ENCODE data around the gene BICDL2. TPM values are rescaled to one million over a fixed set of nuclear protein-coding genes. Genes with fewer than 3 reads are reported as not detected.

Gene BICDL2
- total and polyA plus RNA-seq, 2 of the 8 experiments (the other 6 are each of a cell fraction or from before 2014, with no cell fraction given), result 7.3 to 15.9 TPM

DNA sequence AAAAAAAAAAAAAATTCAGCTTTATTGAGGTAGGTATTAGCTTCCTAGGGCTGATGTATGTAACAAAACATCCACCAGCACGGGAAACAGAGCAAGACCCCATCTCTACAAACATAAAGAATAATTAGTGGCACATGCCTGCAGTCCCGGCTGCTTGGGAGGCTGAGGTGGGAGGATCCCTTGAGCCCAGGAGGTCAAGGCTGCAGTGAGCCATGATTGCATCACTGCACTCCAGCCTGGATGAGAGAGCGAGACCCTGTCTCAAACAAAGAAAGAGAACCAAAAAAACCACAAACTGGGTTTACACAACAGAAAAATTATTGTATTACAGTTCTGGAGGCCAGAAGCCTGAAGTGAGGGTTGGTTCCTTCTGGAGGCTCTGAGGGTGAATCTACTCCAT is 5.6 kb upstream of the BICDL2 start:
- no peak overlapping the region for H2BK5ac ChIP-seq (ENCODE audit: low read depth, low read length)
- no peak overlapping the region for H4K8ac ChIP-seq (ENCODE audit: extremely low read depth, insufficient read depth, low read length)
- no peak overlapping the region for H2BK120ac ChIP-seq (replicated peaks; ENCODE audit: low read depth, low read length)
- H4K91ac ChIP-seq (replicated peaks; ENCODE audit: insufficient read length, low read length), result no peak overlapping the region
- H3K23me2 ChIP-seq (ENCODE audit: low read depth, low read length), result peaks cover 4% of the 10 kb centered on the region; the same call in 1 of the 2 replicates
- H2AFZ ChIP-seq (ENCODE audit: low read length), result no peak overlapping the region
- peaks cover 0 to 1% of the 10 kb centered on the region in 2 experiments for H4K20me1 ChIP-seq (replicated peaks in 1 of 2; ENCODE audit: control insufficient read depth in 1 of 2, insufficient read depth in 2 of 2, low read length in 2 of 2)
- no peak for FAIRE-seq
- no peak overlapping the region for H4K5ac ChIP-seq (ENCODE audit: insufficient read length, low read depth, low read length)
- H3K79me1 ChIP-seq (ENCODE audit: low read depth, low read length), result no peaks in the 10 kb centered on the region
- H3K4me2 ChIP-seq (ENCODE audit: insufficient read depth in 1 of 2, low read depth in 2 of 2, low read length in 2 of 2), result no peak overlapping the region
- no peak overlapping the region for H3K14ac ChIP-seq (ENCODE audit: insufficient read length)
- no peak overlapping the region for H2AK5ac ChIP-seq (ENCODE audit: low read depth, low read length)
- 92% methylated on average over 3 of the region's 3 CpGs; no CpG with 5 or more reads in 1 of the 2 experiments for WGBS, 2 experiments (ENCODE audit: extremely low coverage in 1 of 2, insufficient coverage in 1 of 2, insufficient read length in 1 of 2, insufficient replicate concordance in 2 of 2, low coverage in 1 of 2, low lambda C conversion rate in 2 of 2, missing lambda C conversion rate in 1 of 2)
- H2BK20ac ChIP-seq (ENCODE audit: low read length), result no peak overlapping the region
- H3K18ac ChIP-seq (ENCODE audit: extremely low read depth, low read length), result no peak overlapping the region
- H3K4me1 ChIP-seq (replicated peaks in 1 of 4; ENCODE audit: control insufficient read depth in 3 of 4, insufficient read depth in 4 of 4, low read length in 3 of 4), result peaks cover 3 to 16% (median 8%) of the 10 kb centered on the region in 4 experiments
- no peak overlapping the region for H3K4ac ChIP-seq (replicated peaks; ENCODE audit: insufficient read length, low read depth, low read length)
- no peak overlapping the region for H3K9ac ChIP-seq (replicated peaks in 1 of 4; ENCODE audit: extremely low read depth in 1 of 4, low read depth in 3 of 4, low read length in 3 of 4)
- H3K9me3 ChIP-seq (ENCODE audit: insufficient read depth in 2 of 2, low read depth in 1 of 2, low read length in 1 of 2), result no peaks in the 10 kb centered on the region
- H3K79me2 ChIP-seq (ENCODE audit: control insufficient read depth in 1 of 2, insufficient read depth in 2 of 2, low read length in 2 of 2), result peaks cover 0 to 5% of the 10 kb centered on the region in 2 experiments; a peak in 1 of 4 replicates
- CTCF ChIA-PET (ENCODE audit: partially characterized antibody), result interaction anchor here (1.0 to 8.0 kb wide), 7 partner anchors 10 to 87 kb away, joined by 4 to 98 read pairs (median 8); partner anchors contain the start of gene TNFRSF12A
- no peak overlapping the region for H3K27ac ChIP-seq (ENCODE audit: low read depth, low read length)
- H2BK15ac ChIP-seq (ENCODE audit: low read length), result no peak overlapping the region
- H3K27me3 ChIP-seq (replicated peaks in 1 of 4; ENCODE audit: control insufficient read depth in 3 of 4, extremely low read depth in 1 of 4, insufficient read depth in 3 of 4, low read length in 3 of 4), result peaks cover 0 to 2% (median 0%) of the 10 kb centered on the region in 4 experiments; a peak in 2 of 7 replicates
- no peaks in the 10 kb centered on the region for H3K36me3 ChIP-seq (ENCODE audit: control insufficient read depth in 2 of 4, insufficient read depth in 4 of 4, low read length in 3 of 4)
- no peak overlapping the region for H2BK12ac ChIP-seq (ENCODE audit: low read depth, low read length)
- DNase-seq (ENCODE audit: low read depth in 1 of 2, low spot score in 2 of 2), result no peak
- no peak overlapping the region for H3K56ac ChIP-seq (replicated peaks; ENCODE audit: insufficient read length, low read depth, low read length)
- POLR2A ChIA-PET (ENCODE audit: partially characterized antibody), result interaction anchor here (0.6 to 34.8 kb wide), 4 partner anchors 14 to 242 kb away, joined by 3 to 1808 read pairs (median 4); partner anchors contain the start of genes CLDN6, CLDN9, HCFC1R1 and THOC6
- no peak overlapping the region for H3K23ac ChIP-seq (ENCODE audit: insufficient read length)
- H3K4me3 ChIP-seq (ENCODE audit: extremely low read depth in 1 of 4, insufficient read depth in 2 of 4, low read depth in 3 of 4, low read length in 4 of 4), result no peak overlapping the region
- no peak for TF ChIP-seq EP300 (IDR thresholded peaks at IDR 0.05; ENCODE audit: borderline replicate concordance in 1 of 2, low read depth in 2 of 2, low read length in 2 of 2)
- TF ChIP-seq SAP30 (IDR thresholded peaks at IDR 0.05; ENCODE audit: insufficient read depth, insufficient replicate concordance, low read length), result no peak
- no peak for TF ChIP-seq BCL11A (IDR thresholded peaks at IDR 0.05; ENCODE audit: low read depth in 2 of 2, low read length in 2 of 2)
- TF ChIP-seq FOSL1 (IDR thresholded peaks at IDR 0.05; ENCODE audit: insufficient read depth, low read depth, low read length), result no peak
- TF ChIP-seq, protein P1, sequence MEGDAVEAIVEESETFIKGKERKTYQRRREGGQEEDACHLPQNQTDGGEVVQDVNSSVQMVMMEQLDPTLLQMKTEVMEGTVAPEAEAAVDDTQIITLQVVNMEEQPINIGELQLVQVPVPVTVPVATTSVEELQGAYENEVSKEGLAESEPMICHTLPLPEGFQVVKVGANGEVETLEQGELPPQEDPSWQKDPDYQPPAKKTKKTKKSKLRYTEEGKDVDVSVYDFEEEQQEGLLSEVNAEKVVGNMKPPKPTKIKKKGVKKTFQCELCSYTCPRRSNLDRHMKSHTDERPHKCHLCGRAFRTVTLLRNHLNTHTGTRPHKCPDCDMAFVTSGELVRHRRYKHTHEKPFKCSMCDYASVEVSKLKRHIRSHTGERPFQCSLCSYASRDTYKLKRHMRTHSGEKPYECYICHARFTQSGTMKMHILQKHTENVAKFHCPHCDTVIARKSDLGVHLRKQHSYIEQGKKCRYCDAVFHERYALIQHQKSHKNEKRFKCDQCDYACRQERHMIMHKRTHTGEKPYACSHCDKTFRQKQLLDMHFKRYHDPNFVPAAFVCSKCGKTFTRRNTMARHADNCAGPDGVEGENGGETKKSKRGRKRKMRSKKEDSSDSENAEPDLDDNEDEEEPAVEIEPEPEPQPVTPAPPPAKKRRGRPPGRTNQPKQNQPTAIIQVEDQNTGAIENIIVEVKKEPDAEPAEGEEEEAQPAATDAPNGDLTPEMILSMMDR (IDR thresholded peaks at IDR 0.05; ENCODE audit: control extremely low read depth in 1 of 3, insufficient read depth in 1 of 3, low read depth in 1 of 3, low read length in 3 of 3), result no peak
- no peak for TF ChIP-seq GTF2F1 (IDR thresholded peaks at IDR 0.05; ENCODE audit: borderline replicate concordance, low read depth, low read length)
- TF ChIP-seq, protein P2, sequence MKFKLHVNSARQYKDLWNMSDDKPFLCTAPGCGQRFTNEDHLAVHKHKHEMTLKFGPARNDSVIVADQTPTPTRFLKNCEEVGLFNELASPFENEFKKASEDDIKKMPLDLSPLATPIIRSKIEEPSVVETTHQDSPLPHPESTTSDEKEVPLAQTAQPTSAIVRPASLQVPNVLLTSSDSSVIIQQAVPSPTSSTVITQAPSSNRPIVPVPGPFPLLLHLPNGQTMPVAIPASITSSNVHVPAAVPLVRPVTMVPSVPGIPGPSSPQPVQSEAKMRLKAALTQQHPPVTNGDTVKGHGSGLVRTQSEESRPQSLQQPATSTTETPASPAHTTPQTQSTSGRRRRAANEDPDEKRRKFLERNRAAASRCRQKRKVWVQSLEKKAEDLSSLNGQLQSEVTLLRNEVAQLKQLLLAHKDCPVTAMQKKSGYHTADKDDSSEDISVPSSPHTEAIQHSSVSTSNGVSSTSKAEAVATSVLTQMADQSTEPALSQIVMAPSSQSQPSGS (IDR thresholded peaks at IDR 0.05; ENCODE audit: low read length), result no peak
- TF ChIP-seq ZNF274 (IDR thresholded peaks at IDR 0.05; ENCODE audit: borderline replicate concordance, extremely low read depth, low read length), result no peak

Data from H1 (cell line).